Measurements from ENCODE around the gene GMPS.

DNA sequence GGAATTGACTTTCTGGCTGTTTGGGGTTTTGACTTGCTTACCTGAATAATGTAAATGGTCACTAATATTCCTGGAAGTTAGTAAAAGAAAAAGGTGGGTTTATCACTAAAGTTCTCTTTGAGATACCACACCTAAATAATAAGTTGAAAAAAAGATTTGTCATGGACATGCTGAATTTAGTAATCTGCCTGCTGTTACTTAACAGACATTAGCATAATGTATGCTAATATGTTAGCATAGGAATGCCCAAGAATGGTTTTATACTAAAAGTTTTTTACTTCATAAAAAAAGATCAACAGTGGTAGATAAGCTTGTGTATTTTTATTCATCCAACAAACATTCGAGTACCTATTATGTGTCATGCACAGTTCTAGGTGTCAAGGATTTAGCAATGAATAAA lies 36.5 kb downstream of the GMPS start:
- TF ChIP-seq POLR2AphosphoS5 (IDR thresholded peaks at IDR 0.05) = no peak
- TF ChIP-seq, protein P1, sequence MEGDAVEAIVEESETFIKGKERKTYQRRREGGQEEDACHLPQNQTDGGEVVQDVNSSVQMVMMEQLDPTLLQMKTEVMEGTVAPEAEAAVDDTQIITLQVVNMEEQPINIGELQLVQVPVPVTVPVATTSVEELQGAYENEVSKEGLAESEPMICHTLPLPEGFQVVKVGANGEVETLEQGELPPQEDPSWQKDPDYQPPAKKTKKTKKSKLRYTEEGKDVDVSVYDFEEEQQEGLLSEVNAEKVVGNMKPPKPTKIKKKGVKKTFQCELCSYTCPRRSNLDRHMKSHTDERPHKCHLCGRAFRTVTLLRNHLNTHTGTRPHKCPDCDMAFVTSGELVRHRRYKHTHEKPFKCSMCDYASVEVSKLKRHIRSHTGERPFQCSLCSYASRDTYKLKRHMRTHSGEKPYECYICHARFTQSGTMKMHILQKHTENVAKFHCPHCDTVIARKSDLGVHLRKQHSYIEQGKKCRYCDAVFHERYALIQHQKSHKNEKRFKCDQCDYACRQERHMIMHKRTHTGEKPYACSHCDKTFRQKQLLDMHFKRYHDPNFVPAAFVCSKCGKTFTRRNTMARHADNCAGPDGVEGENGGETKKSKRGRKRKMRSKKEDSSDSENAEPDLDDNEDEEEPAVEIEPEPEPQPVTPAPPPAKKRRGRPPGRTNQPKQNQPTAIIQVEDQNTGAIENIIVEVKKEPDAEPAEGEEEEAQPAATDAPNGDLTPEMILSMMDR (IDR thresholded peaks at IDR 0.05) = no peak
- TF ChIP-seq EP300 (IDR thresholded peaks at IDR 0.05; ENCODE audit: low read depth) = no peak
- no peak for TF ChIP-seq POLR2A (IDR thresholded peaks at IDR 0.05)
